ENCODE measurements around the gene CYP2B6. TPM values are rescaled to one million over a fixed set of nuclear protein-coding genes. Genes with fewer than 3 reads are reported as not detected.

Gene CYP2B6
- total RNA-seq = not detected in 2 replicates

GRCh38 chr19:40990972-40991381 is at the start of gene CYP2B6:
CYP2B6 (plus strand) TSS chr19:40991282; CDS start chr19:40991306, 24 bp downstream.

Other genes starting within 250 kb of the CYP2B6 start
- 1.1 and 1.6 TPM in 2 replicates for gene ACTMAP, start 240.8 kb upstream of the CYP2B6 start, total RNA-seq
- 55.1 and 61.4 TPM in 2 replicates for gene SNRPA, start 240.1 kb upstream of the CYP2B6 start, total RNA-seq
- gene MIA, start 215.8 kb upstream of the CYP2B6 start, total RNA-seq = not detected in 2 replicates
- gene RAB4B, start 213.0 kb upstream of the CYP2B6 start, total RNA-seq = 14.6 and 19.6 TPM in 2 replicates
- 92.3 and 102 TPM in 2 replicates for gene EGLN2, start 192.1 kb upstream of the CYP2B6 start, total RNA-seq
- not detected in 2 replicates for gene CYP2A6, start 140.8 kb upstream of the CYP2B6 start, total RNA-seq
- gene CYP2A7, start 109.1 kb upstream of the CYP2B6 start, total RNA-seq = not detected in 2 replicates
- not detected in 2 replicates for gene CYP2A13, start 97.2 kb downstream of the CYP2B6 start, total RNA-seq
- not detected in 2 replicates for gene CYP2F1, start 123.2 kb downstream of the CYP2B6 start, total RNA-seq
- 1.2 and 2.0 TPM in 2 replicates for gene CYP2S1, start 201.9 kb downstream of the CYP2B6 start, total RNA-seq
- gene AXL, start 227.9 kb downstream of the CYP2B6 start, total RNA-seq = 220 and 319 TPM in 2 replicates